ENCODE results near the gene NPEPPS.

Gene NPEPPS

DNA sequence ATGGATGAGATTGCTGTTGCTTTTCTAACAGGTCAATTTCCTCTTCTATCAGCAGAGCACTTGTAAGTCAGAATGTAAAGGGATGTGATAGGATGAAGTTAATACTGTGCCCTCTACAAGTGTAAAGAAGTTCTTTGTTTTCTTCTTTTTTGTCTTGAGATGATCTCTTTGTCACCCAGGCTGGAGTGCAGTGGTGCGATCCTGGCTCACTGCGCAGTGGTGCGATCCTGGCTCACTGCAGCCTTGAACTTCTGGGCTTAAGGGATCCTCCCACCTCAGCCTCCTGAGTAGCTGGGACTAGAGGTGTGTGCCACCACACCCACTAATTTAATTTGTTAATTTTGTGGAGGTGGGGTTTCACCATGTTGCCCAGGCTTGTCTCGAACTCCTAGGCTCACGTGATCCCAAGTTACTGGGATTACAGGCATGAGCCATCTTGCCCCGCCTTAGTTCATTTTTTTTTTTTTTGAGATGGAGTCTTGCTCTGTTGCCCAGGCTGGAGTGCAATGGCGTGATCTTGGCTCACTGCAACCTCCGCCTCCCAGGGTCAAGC lies 97.2 kb downstream of the NPEPPS start:
- in situ Hi-C loops (cut with MboI; ENCODE audit: low sequenced_read_pairs) = loop anchor here (25.0 kb wide), 1 partner anchor 916 kb away; no protein-coding TSS in a partner anchor
- Histone ChIP-seq H3K9me3 (no peaks in the 10 kb centered on the region), H3K36me3 (replicated peaks) (peaks cover 9% of the 10 kb centered on the region), H3K4me1 (no peaks in the 10 kb centered on the region), H3K4me3 (no peak overlapping the region), H3K27me3 (ENCODE audit: low read depth) (no peaks in the 10 kb centered on the region)
- no peak for DNase-seq (ENCODE audit: low spot score in 2 of 2)

- no peak for DNase-seq (ENCODE audit: low spot score in 2 of 2)
- Histone ChIP-seq H3K36me3 (replicated peaks) (peaks cover 4% of the 10 kb centered on the region), H3K4me1 (no peaks in the 10 kb centered on the region), H3K9me3 (no peaks in the 10 kb centered on the region), H3K27me3 (ENCODE audit: low read depth) (no peaks in the 10 kb centered on the region), H3K4me3 (no peak overlapping the region)
- in situ Hi-C loops (cut with MboI; ENCODE audit: low sequenced_read_pairs) = loop anchor here (25.0 kb wide), 1 partner anchor 918 kb away; no protein-coding TSS in a partner anchor
These were observed 98.9 kb downstream of the NPEPPS start for GRCh38 chr17:47629826-47630225.

GRCh38 chr17:47630614-47631013 lies 99.7 kb downstream of the NPEPPS start:
- H3K36me3 ChIP-seq (replicated peaks) = no peaks in the 10 kb centered on the region
- no peaks in the 10 kb centered on the region for H3K4me1 ChIP-seq
- no peaks in the 10 kb centered on the region for H3K27me3 ChIP-seq (ENCODE audit: low read depth)
- no peak overlapping the region for H3K4me3 ChIP-seq
- DNase-seq (ENCODE audit: low spot score in 2 of 2) = no peak
- in situ Hi-C loops (cut with MboI; ENCODE audit: low sequenced_read_pairs) = loop anchor here (25.0 kb wide), 1 partner anchor 918 kb away; no protein-coding TSS in a partner anchor
- no peaks in the 10 kb centered on the region for H3K9me3 ChIP-seq

- in situ Hi-C loops (cut with MboI; ENCODE audit: low sequenced_read_pairs) = loop anchor here (25.0 kb wide), 1 partner anchor 921 kb away; no protein-coding TSS in a partner anchor
- Histone ChIP-seq H3K36me3 (replicated peaks) (no peaks in the 10 kb centered on the region), H3K4me3 (no peak overlapping the region), H3K9me3 (no peaks in the 10 kb centered on the region), H3K27me3 (ENCODE audit: low read depth) (no peaks in the 10 kb centered on the region), H3K4me1 (no peaks in the 10 kb centered on the region)
- no peak for DNase-seq (ENCODE audit: low spot score in 2 of 2)
These were observed 102.1 kb downstream of the NPEPPS start for GRCh38 chr17:47632991-47633390.

GRCh38 chr17:47633996-47634395 lies 103.1 kb downstream of the NPEPPS start:
- in situ Hi-C loops (cut with MboI; ENCODE audit: low sequenced_read_pairs) = loop anchor here (25.0 kb wide), 1 partner anchor 922 kb away; no protein-coding TSS in a partner anchor
- Histone ChIP-seq H3K36me3 (replicated peaks) (no peaks in the 10 kb centered on the region), H3K27me3 (ENCODE audit: low read depth) (no peaks in the 10 kb centered on the region), H3K4me1 (no peaks in the 10 kb centered on the region), H3K4me3 (no peak overlapping the region), H3K9me3 (no peaks in the 10 kb centered on the region)
- no peak for DNase-seq (ENCODE audit: low spot score in 2 of 2)

- no peak for DNase-seq (ENCODE audit: low spot score in 2 of 2)
These were observed 104.0 kb downstream of the NPEPPS start for GRCh38 chr17:47634870-47635269.

DNA sequence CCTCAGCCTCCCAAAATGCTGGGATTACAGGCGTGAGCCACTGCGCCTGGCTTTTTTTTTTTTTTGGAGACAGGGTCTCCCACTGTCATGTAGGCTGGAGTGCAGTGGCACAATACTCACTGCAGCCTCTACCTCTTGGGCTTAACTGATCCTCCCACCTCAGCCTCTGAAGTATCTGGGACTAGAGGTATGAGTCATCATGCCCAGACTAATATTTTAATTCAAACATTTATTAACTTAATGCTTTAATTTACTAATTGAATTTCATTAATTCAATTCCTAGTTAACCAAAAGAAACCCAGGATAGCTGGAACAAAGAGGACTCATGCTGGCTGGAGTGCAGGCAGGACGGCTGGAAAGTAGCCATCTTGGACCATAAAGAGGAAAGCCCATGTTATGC lies 104.8 kb downstream of the NPEPPS start:
- no peaks in the 10 kb centered on the region for H3K27me3 ChIP-seq (ENCODE audit: low read depth)
- in situ Hi-C loops (cut with MboI; ENCODE audit: low sequenced_read_pairs) = loop anchor here (25.0 kb wide), 1 partner anchor 923 kb away; no protein-coding TSS in a partner anchor
- no peak for DNase-seq (ENCODE audit: low spot score in 2 of 2)
- H3K36me3 ChIP-seq (replicated peaks) = no peaks in the 10 kb centered on the region
- no peaks in the 10 kb centered on the region for H3K9me3 ChIP-seq
- H3K4me3 ChIP-seq = no peak overlapping the region
- H3K4me1 ChIP-seq = no peaks in the 10 kb centered on the region

More at GRCh38 chr17:47634870-47635269, 104.0 kb downstream of the NPEPPS start:
- H3K9me3 ChIP-seq = no peaks in the 10 kb centered on the region
- in situ Hi-C loops (cut with MboI; ENCODE audit: low sequenced_read_pairs) = loop anchor here (25.0 kb wide), 1 partner anchor 923 kb away; no protein-coding TSS in a partner anchor
- no peak overlapping the region for H3K4me3 ChIP-seq
- no peaks in the 10 kb centered on the region for H3K27me3 ChIP-seq (ENCODE audit: low read depth)
- no peaks in the 10 kb centered on the region for H3K36me3 ChIP-seq (replicated peaks)
- H3K4me1 ChIP-seq = no peaks in the 10 kb centered on the region

GRCh38 chr17:47636273-47637030 lies 105.5 kb downstream of the NPEPPS start:
- peaks cover 4% of the 10 kb centered on the region; the same call in 1 of the 2 replicates for H3K4me1 ChIP-seq
- in situ Hi-C loops (cut with MboI; ENCODE audit: low sequenced_read_pairs) = loop anchor here (25.0 kb wide), 1 partner anchor 924 kb away; no protein-coding TSS in a partner anchor
- no peak for DNase-seq (ENCODE audit: low spot score in 2 of 2)
- H3K4me3 ChIP-seq = no peak overlapping the region
- no peaks in the 10 kb centered on the region for H3K36me3 ChIP-seq (replicated peaks)
- no peaks in the 10 kb centered on the region for H3K27me3 ChIP-seq (ENCODE audit: low read depth)
- no peaks in the 10 kb centered on the region for H3K9me3 ChIP-seq

- in situ Hi-C loops (cut with MboI; ENCODE audit: low sequenced_read_pairs) = loop anchor here (25.0 kb wide), 1 partner anchor 927 kb away; no protein-coding TSS in a partner anchor
- Histone ChIP-seq H3K36me3 (replicated peaks) (no peaks in the 10 kb centered on the region), H3K27me3 (ENCODE audit: low read depth) (no peaks in the 10 kb centered on the region), H3K9me3 (no peaks in the 10 kb centered on the region), H3K4me1 (peaks cover 6% of the 10 kb centered on the region; the same call in 1 of the 2 replicates), H3K4me3 (no peak overlapping the region)
- no peak for DNase-seq (ENCODE audit: low spot score in 2 of 2)
These were observed 108.0 kb downstream of the NPEPPS start for GRCh38 chr17:47638903-47639302.

DNA sequence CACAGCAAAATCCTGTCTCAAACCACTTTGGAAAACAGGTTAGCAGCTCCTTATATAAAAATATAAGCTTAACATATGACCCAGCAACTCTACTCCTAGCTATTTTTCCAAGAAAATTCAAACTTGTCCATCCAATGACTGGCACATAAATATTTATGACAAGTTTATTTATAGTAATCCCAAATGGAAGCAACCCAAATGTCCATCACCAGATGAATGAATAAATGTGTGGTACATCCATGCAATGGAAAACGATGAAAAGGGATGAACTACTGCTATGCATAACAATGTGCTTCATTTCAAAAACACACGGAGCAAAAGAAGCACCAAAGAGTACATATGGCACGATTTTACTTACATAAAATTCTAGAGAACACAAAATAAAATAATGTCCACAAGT lies 109.2 kb downstream of the NPEPPS start:
- in situ Hi-C loops (cut with MboI; ENCODE audit: low sequenced_read_pairs) = loop anchor here (25.0 kb wide), 1 partner anchor 928 kb away; no protein-coding TSS in a partner anchor
- H3K9me3 ChIP-seq = no peaks in the 10 kb centered on the region
- no peaks in the 10 kb centered on the region for H3K36me3 ChIP-seq (replicated peaks)
- peaks cover 6% of the 10 kb centered on the region; the same call in 1 of the 2 replicates for H3K4me1 ChIP-seq
- H3K4me3 ChIP-seq = no peak overlapping the region
- no peak for DNase-seq (ENCODE audit: low spot score in 2 of 2)
- no peaks in the 10 kb centered on the region for H3K27me3 ChIP-seq (ENCODE audit: low read depth)

- Histone ChIP-seq H3K27me3 (ENCODE audit: low read depth) (no peaks in the 10 kb centered on the region), H3K9me3 (no peaks in the 10 kb centered on the region), H3K36me3 (replicated peaks) (no peaks in the 10 kb centered on the region), H3K4me1 (peaks cover 6% of the 10 kb centered on the region; the same call in 1 of the 2 replicates), H3K4me3 (no peak overlapping the region)
- in situ Hi-C loops (cut with MboI; ENCODE audit: low sequenced_read_pairs) = loop anchor here (25.0 kb wide), 1 partner anchor 929 kb away; no protein-coding TSS in a partner anchor
- peak in 1 of 2 experiments; percentile 20 for DNase-seq (ENCODE audit: low spot score in 2 of 2)
These were observed 110.3 kb downstream of the NPEPPS start for GRCh38 chr17:47641202-47641601.

- Histone ChIP-seq H3K36me3 (replicated peaks) (no peaks in the 10 kb centered on the region), H3K9me3 (no peaks in the 10 kb centered on the region), H3K27me3 (ENCODE audit: low read depth) (no peaks in the 10 kb centered on the region), H3K4me3 (no peak overlapping the region), H3K4me1 (peaks cover 6% of the 10 kb centered on the region; the same call in 1 of the 2 replicates)
- no peak for DNase-seq (ENCODE audit: low spot score in 2 of 2)
- in situ Hi-C loops (cut with MboI; ENCODE audit: low sequenced_read_pairs) = loop anchor here (25.0 kb wide), 1 partner anchor 931 kb away; no protein-coding TSS in a partner anchor
These were observed 112.2 kb downstream of the NPEPPS start for GRCh38 chr17:47643116-47643515.

DNA sequence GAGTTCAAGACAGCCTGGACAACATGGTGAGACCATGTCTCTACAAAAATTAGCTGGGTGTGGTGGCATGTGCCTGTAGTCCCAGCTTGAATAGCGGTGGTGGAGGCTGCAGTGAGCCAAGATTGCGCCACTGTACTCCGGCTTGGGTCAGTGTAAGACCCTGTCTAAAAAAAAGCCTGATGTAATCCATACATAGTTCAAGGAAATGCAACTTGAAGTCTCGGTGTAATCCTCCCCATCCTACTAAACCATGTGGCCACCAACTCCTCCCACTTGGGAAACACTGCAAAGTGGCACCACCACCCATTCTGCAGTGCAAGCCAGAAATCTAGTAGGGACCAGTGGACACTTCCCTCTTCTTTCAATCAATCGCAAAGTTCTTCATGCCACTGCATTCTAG lies 113.4 kb downstream of the NPEPPS start:
- peaks cover 11% of the 10 kb centered on the region for H3K4me1 ChIP-seq
- H3K4me3 ChIP-seq = no peak overlapping the region
- H3K27me3 ChIP-seq (ENCODE audit: low read depth) = no peaks in the 10 kb centered on the region
- in situ Hi-C loops (cut with MboI; ENCODE audit: low sequenced_read_pairs) = loop anchor here (25.0 kb wide), 1 partner anchor 932 kb away; no protein-coding TSS in a partner anchor
- H3K36me3 ChIP-seq (replicated peaks) = no peaks in the 10 kb centered on the region
- no peaks in the 10 kb centered on the region for H3K9me3 ChIP-seq
- no peak for DNase-seq (ENCODE audit: low spot score in 2 of 2)

All from HAP-1 (cell line).